Naive B cell (primary cell): Measurements from ENCODE around the gene TTPAL. TPM values are rescaled to one million over a fixed set of nuclear protein-coding genes. Genes with fewer than 3 reads are reported as not detected.

Experiments
- polyA plus RNA-seq, 6 donors: library from polyadenylated mRNA; unstranded; fragments of 300-500 nt; fragmentation: Illumina TruSeq; gene quantifications; one replicate each; pipeline ENCODE4 v1.2.3, GENCODE V29; 2021; ENCODE audit warnings: low read depth in 6 of 6

The TTPAL gene
- polyA plus RNA-seq, 6 donors from 2014 or later = 4.2 to 16.3 (median 13.0) TPM

Other genes starting within 250 kb of the TTPAL start
- not detected for gene GDAP1L1, start 228.6 kb upstream of the TTPAL start, polyA plus RNA-seq
- under 1 TPM in 5 of 6 donors, not detected in 1; 0.18 to 0.73 (median 0.26) TPM for gene FITM2, start 164.7 kb upstream of the TTPAL start, polyA plus RNA-seq
- gene R3HDML, start 138.8 kb upstream of the TTPAL start, polyA plus RNA-seq = not detected
- gene HNF4A, start 120.2 kb upstream of the TTPAL start, polyA plus RNA-seq = not detected
- gene SERINC3, start 46.2 kb downstream of the TTPAL start, polyA plus RNA-seq = 100 to 1,000 TPM; 120 to 145 (median 133) TPM
- 100 to 1,000 TPM in 4 of 6 donors, 10 to 100 TPM in 2; 74.7 to 219 (median 103) TPM for gene PKIG, start 106.7 kb downstream of the TTPAL start, polyA plus RNA-seq
- gene ADA, start 175.8 kb downstream of the TTPAL start, polyA plus RNA-seq = 1 to 10 TPM; 1.7 to 7.6 (median 4.6) TPM
- not detected for gene CCN5, start 239.5 kb downstream of the TTPAL start, polyA plus RNA-seq